Measurements from ENCODE around the gene SLFN11. TPM values are rescaled to one million over a fixed set of nuclear protein-coding genes. Genes with fewer than 3 reads are reported as not detected.
"Not testable (repeated sequence)": the region's sequence is repeated elsewhere in the genome, so short reads cannot be mapped to it uniquely, and the experiment has no call there.

SLFN11 gene
- total and polyA plus RNA-seq, 2 of the 4 experiments (the other 2 are of a cell fraction) = 29.9 to 144 TPM

DNA sequence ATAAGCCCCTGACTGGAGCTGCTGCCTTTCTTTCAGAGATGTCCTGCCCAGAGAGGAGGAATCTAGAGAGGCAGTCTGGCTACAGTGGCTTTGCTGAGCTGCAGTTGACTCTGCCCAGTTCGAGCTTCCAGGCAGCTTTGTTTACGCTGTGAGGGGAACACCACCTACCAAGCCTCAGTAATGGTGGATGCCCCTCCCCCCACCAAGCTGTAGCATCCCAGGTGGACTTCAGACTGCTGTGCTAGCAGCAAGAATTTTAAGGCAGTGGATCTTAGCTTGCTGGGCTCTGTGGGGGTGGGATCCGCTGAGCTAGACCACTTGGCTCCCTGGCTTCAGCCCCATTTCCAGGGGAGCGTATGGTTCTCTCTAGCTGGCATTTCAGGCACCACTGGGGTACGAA lies 39.8 kb downstream of the SLFN11 start:
- in situ Hi-C loops (cut with MboI; ENCODE audit: low sequenced_read_pairs); H3K27me3 ChIP-seq (ENCODE audit: control insufficient read depth, insufficient read depth, low read length); H2AFZ ChIP-seq (replicated peaks; ENCODE audit: low read length, poor library complexity); H2BK20ac ChIP-seq (ENCODE audit: low read depth, low read length); H3K4me2 ChIP-seq (ENCODE audit: low read depth, low read length); H3K18ac ChIP-seq (ENCODE audit: low read depth, low read length); H2AK5ac ChIP-seq (ENCODE audit: low read depth, low read length); H3K9ac ChIP-seq (ENCODE audit: low read depth, low read length); CTCF ChIA-PET; H2BK120ac ChIP-seq (ENCODE audit: low read depth, low read length); POLR2A ChIA-PET (ENCODE audit: unreplicated experiment); H2BK15ac ChIP-seq (ENCODE audit: low read depth, low read length); H3K4me1 ChIP-seq (ENCODE audit: control insufficient read depth, insufficient read depth, low read length); H4K20me1 ChIP-seq (ENCODE audit: insufficient read depth, low read length); H3K79me1 ChIP-seq (ENCODE audit: low read depth in 1 of 2, low read length in 2 of 2); H3K9me3 ChIP-seq (ENCODE audit: control insufficient read depth, insufficient read depth, low read length); H4K8ac ChIP-seq (ENCODE audit: low read depth in 2 of 2, low read length in 2 of 2); H3K23ac ChIP-seq (ENCODE audit: low read depth, low read length); H3K4ac ChIP-seq (ENCODE audit: low read depth, low read length); intact Hi-C loops (cut with micrococcal nuclease); H3K36me3 ChIP-seq (ENCODE audit: control insufficient read depth, insufficient read depth, low read length); DNase-seq; H4K91ac ChIP-seq (ENCODE audit: insufficient read depth, low read depth, low read length); H3K9me1 ChIP-seq (ENCODE audit: insufficient read depth, low read length); ATAC-seq (ENCODE audit: low read depth); BruUV-seq (replicated peaks); H3K14ac ChIP-seq (replicated peaks; ENCODE audit: low read depth, low read length); dilution Hi-C loops (cut with HindIII; ENCODE audit: low sequenced_read_pairs, unreplicated experiment); H2BK5ac ChIP-seq (ENCODE audit: low read depth, low read length, poor library complexity, severe bottlenecking); H4K5ac ChIP-seq (ENCODE audit: low read depth, low read length); H2AK9ac ChIP-seq (replicated peaks; ENCODE audit: low read depth, low read length, poor library complexity); H3K4me3 ChIP-seq (ENCODE audit: insufficient read depth, low read depth, low read length); H3K27ac ChIP-seq (ENCODE audit: insufficient read depth, low read length); H3K56ac ChIP-seq (ENCODE audit: extremely low read depth, insufficient read depth, low read length): not testable (repeated sequence)
- WGBS, 2 experiments (ENCODE audit: extremely low coverage in 2 of 2, insufficient read length in 1 of 2) = no CpG with 5 or more reads among the region's 5 CpGs

Data from IMR-90 (cell line).